Left ventricle myocardium superior (tissue), 1 donor: ENCODE results near the gene OR1L8. TPM values are rescaled to one million over a fixed set of nuclear protein-coding genes. Genes with fewer than 3 reads are reported as not detected.
"Not testable (repeated sequence)": the region's sequence is repeated elsewhere in the genome, so short reads cannot be mapped to it uniquely, and the experiment has no call there.

Experiments used
- ATAC-seq: fragments of 200-7000 bp; cut with Tn5 transposase; one replicate; pipeline ENCODE4 v1.9.1; 2020; ENCODE audit warnings: mild to moderate bottlenecking, moderate library complexity
- DNase-seq: peaks from one replicate; pipeline ENCODE4 v3.0.0-alpha.2; 2020
- intact Hi-C: fragments of 100-400 bp; cut with micrococcal nuclease; formaldehyde crosslinking; loops from one replicate; pipeline ENCODE4 v1.11.0; 2022
- long read RNA-seq: library from polyadenylated mRNA; unstranded; transcript quantifications from one replicate; pipeline ENCODE4 v2.0.0, GENCODE V29; 2021
- total RNA-seq: library from RNA; stranded (reverse); fragmentation: NEBNext Ultra II Directional; extraction: Animal tissue kit (Norgen Biotek cat#: 25700); gene quantifications from one replicate; pipeline ENCODE4 v1.2.1, GENCODE V29; 2021
- donor health status: DM: no; HTN: yes; CAD: no; lungs with severe emphysema.

The OR1L8 gene, protein sequence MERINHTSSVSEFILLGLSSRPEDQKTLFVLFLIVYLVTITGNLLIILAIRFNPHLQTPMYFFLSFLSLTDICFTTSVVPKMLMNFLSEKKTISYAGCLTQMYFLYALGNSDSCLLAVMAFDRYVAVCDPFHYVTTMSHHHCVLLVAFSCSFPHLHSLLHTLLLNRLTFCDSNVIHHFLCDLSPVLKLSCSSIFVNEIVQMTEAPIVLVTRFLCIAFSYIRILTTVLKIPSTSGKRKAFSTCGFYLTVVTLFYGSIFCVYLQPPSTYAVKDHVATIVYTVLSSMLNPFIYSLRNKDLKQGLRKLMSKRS
- not detected for total RNA-seq
- long read RNA-seq, result 0 reads

DNA sequence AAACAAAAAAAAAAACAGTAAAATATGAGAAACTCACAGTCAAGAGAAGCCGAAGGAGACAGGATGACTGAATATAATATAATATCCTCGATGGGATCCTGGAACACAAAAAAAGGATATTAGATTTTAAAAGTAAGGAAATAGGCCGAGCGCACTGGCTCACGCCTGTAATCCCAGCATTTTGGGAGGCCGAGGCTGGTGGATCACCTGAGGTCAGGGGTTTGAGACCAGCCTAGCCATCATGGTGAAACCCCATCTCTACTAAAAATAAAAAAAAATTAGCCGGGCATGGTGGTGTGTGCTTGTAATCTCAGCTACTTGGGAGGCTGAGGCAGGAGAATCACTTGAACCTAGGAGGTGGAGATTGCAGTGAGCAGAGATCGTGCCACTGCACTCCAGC, at the start of gene OR1L8:
Gene OR1L8 (minus strand): TSS at position 101 of the 400 bp plus-strand sequence. CDS start 14,907 bp downstream, outside the sequence.
- DNase-seq, ATAC-seq, intact Hi-C loops: not testable (repeated sequence)

DNA sequence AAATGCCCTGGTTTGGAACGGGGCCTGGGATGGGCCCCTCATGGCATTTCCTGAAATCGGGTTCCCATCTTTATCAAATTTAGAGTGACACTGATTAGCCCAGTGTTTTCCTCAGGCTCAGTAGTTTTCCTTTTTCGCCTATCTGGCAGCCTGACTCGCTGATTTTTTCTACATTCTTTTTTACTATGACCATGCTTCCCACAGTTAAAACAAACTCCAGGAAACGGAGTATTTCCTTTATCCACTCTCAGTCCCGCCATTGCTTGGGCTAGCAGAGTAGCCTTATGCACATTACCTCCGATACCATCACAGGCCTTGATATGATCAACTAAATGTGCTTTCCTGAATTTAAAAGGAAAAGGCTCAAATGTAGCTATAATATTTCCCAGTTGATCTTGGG, 36.8 kb upstream of the OR1L8 start:
- DNase-seq, result no peak
- no peak for ATAC-seq
- intact Hi-C loops, result no loop called here

DNA sequence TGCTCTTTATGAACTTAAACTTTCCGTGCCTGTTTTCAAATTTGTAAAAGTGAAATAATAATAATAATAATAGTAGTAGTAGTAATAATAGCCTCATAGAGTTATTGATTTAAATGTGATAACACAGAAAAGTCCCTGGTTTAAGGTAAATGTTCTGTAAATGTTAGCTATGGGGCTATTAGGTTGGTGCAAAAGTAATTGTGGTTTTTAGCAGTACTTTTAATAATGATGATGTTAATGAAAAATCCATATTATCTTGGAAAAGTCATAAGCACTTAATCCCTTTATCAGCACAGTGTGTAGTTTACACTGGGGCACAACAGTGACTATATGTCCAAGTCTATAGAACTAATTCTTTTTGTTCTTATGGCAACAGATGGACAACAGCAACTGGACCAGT, 31.2 kb upstream of the OR1L8 start, which contains the start of gene OR1Q1:
Gene OR1Q1 (plus strand): TSS at position 377 of the 400 bp plus-strand sequence. CDS start 0 bp downstream, at position 377.
- intact Hi-C loops, result no loop called here
- no peak for DNase-seq
- ATAC-seq, result no peak

DNA sequence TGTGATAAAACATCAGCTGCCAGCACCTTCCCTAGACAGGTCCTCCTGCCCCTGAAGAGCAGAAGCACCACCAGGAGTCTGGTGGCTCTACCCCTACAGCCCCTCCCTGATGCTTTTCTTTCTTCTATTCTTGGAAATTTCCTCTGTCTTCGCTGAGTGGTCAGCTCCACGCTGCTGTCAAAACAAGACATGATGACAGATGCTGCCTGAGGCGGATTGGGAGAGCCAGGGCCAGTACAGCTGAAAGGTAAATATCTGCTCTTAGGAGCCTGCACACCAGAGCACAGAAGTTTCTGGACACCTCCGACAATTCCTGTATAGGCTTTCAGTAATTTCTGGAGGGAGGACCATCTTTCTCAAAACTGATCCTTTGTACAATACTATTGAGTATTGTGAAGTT, 26.6 kb upstream of the OR1L8 start:
- DNase-seq (no peak), ATAC-seq (no peak)
- intact Hi-C loops, result no loop called here

DNA sequence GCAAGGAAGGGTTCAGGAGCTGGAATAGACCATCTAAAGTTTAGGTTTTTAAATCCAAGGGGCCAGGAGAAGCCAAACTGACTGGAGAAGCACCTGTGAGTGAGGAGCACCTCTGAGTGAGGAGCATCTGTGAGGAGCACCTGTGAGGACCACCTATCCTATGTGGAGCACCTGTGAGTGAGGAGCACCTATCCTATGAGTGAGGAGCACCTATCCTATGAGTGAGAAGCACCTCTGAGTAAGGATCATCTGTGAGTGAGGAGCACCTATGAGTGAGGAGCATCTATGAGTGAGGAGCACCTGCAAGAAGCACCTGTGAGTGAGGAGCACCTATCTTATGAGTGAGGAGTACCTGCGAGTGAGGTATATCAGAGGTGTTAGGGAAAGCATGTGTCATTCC, 23.4 kb upstream of the OR1L8 start:
- DNase-seq (no peak), ATAC-seq (no peak)
- intact Hi-C loops, result no loop called here

DNA sequence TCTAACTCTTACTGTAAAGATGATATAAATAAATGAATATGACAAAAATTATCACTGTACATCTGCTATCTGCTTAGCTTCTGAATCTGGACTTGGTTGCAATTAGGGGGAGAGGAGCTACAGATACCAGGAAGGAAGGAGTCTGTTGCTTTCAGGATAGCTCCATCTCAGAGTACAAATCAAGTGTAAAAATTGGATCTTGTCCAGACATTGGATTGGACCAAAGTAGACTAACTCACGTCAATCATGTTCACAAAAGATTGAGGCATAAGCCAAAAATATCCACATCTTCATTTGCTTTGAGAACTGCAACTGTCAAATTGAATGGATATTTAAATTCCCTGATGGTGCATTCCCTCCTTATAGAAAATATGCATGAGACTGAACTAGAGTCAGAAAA, 22.5 kb upstream of the OR1L8 start:
- intact Hi-C loops, result no loop called here
- DNase-seq, result no peak
- no peak for ATAC-seq

DNA sequence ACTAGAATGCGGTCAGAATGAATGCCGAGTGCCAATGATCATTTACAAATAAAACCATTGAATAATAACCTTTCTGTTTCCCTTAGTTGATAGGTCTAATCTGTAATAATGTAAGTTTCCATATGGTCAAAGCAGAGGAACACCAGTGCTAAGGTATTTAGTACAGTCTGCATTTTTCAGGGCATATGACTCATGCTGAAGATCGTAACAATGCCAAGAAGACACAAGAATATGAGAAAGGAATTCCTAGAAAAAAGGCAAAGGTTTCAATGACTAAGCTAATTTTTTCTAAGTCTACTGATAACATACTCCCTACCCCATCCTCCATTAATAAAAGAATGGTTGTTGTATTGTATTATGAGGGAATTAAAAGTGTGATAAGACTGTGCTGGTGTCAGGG, 2.8 kb downstream of the OR1L8 start:
- ATAC-seq (no peak), DNase-seq (no peak)
- intact Hi-C loops, result no loop called here

DNA sequence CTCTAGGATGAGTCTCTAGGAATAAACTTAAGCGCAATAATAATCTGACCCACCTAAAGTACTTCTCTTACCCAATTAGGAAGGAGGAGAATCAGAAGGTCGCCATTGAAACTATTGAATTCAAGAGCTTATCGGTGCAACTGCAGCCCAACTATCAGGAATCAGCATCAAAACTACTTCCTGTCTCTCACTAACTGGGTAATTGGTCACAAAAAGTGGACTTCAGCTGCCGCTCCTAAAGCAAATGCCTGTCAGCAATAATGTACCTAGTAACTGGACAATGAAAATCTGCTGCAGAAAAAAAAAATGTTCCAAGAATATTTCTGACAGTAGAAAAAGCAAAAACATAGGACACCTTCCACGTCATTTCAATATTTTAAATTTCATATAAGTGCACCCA, 3.3 kb downstream of the OR1L8 start:
- ATAC-seq (no peak), DNase-seq (no peak)
- intact Hi-C loops, result no loop called here

DNA sequence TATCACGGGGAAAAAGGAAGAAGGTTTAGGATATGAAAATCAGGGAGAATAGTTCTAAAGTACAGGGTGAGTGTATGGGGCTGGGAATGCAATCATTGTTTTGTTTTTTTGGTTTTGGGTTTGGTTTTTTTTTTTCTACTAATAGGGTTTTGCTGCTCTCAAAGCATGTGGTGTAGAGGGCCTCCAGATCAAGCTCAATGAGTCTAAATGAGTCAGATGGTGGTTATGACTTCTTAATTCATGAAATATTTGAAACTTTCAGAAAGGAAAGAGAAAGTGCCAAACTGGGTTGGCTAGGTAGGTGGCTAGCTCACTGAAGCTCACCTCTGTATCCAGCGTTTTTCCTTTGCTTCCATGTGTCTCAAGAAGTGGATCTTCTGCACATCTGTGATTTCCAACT, 10.7 kb downstream of the OR1L8 start:
- no peak for ATAC-seq
- intact Hi-C loops, result no loop called here

DNA sequence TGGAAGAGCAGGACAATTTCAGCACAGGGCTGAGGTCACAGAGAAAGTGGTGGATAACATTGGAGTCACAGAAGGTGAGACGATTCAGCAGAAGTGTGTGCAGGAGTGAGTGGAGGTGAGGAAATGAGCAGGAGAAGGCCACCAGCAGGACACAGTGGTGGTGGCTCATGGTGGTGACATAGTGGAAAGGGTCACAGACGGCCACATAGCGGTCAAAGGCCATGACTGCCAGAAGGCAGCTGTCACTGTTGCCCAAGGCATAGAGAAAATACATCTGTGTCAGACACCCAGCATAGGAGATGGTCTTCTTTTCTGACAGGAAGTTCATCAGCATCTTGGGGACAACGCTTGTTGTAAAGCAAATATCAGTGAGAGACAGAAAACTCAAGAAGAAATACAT, 15.3 kb downstream of the OR1L8 start:
- intact Hi-C loops, result no loop called here
- ATAC-seq, result no peak
- no peak for DNase-seq

More for the DNA sequence above, 10.7 kb downstream of the OR1L8 start:
- DNase-seq, result no peak

DNA sequence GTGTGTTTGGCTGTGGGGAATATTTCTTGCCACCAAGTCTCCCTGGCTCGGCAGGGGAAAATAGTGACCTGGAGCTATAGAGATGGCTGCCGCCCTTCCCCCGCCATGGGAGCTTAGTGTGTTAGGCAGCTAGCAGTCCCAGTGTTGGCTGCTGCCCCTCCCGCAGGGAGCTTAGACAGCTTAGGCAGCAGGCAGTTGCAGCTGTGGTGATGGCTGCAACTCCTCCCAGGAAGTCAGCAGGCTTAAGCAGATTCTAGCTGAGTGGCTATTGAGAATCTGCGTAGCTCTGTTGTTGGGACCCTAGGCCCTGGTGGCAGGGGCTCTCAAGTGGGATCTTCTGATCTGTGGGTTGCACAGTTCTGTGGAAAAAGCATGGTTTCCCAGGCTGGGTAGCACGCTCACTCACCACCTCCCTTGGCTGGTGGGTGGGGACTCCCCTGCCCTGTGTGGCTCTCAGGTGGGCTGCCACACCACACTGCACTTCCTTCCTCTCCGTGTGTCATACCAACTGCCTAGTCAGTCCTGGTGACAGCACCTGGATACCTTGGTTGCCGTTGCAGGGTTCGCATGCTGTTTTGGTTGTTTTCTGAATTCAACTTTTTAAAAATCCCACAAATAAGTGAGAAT, 20.9 kb downstream of the OR1L8 start:
- DNase-seq (no peak), ATAC-seq (no peak)
- intact Hi-C loops, result no loop called here

DNA sequence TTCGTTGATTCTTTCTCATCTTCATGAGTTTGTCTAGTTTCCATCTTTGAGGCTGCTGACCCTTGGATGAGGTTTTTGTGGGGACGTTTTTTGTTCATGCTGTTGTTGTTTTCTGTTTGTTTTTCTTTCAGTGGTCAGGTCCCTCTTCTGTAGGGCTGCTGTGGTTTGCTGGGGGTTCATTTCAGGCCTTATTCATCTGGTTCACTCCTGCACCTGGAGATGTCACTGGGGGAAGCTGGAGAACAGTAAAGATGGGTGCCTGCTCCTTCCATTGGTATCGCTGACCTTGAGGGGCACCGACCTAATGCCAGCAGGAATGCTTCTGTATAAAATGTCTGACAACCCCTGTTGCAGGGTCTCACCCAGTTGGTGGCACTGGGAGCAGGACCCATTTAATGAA, 21.7 kb downstream of the OR1L8 start:
- DNase-seq (no peak), ATAC-seq (no peak)
- intact Hi-C loops, result no loop called here

DNA sequence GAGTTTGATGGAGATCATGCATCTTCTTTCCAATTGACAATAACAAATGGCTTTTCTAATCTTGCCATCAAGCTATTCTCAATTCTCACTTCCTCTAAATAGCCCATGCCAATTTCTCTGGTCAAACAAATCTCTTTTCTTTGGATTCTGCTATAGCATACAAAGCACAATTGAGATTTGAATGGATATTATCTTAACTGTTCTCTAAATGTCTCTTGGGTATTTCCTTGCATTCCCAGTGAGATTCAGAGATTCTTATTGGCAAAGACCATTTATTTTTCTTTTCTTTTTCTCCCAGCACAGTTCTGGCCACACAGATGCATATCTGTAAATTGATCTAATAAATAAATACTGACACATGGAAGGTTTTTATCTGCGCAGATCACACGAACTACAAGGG, 30.4 kb downstream of the OR1L8 start, which contains the start of gene OR1N2:
Gene OR1N2 (plus strand): TSS at position 301 of the 400 bp plus-strand sequence. CDS start 100 bp downstream, outside the sequence.
- intact Hi-C loops, result no loop called here
- DNase-seq (no peak), ATAC-seq (no peak)

DNA sequence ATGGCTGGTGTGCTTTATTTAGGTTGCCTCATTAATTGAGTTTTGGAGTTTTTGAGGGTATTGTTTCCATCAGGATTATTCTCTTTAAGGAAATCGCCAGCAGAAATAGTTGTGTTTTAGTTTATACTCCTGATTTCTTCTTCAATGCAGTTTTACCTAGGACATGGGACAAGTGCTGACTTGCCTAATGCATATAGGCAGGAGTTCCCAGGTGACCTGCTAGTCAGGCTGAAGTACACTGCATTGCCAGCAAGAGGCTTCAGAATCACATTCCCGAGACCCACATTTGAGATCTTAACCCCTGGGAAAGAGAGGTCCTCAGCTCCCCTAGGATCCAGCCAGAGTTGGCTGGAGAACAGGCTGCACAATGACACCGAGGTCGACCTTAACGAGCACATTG, 31.8 kb downstream of the OR1L8 start:
- ATAC-seq, result no peak
- intact Hi-C loops, result no loop called here
- DNase-seq, result no peak

DNA sequence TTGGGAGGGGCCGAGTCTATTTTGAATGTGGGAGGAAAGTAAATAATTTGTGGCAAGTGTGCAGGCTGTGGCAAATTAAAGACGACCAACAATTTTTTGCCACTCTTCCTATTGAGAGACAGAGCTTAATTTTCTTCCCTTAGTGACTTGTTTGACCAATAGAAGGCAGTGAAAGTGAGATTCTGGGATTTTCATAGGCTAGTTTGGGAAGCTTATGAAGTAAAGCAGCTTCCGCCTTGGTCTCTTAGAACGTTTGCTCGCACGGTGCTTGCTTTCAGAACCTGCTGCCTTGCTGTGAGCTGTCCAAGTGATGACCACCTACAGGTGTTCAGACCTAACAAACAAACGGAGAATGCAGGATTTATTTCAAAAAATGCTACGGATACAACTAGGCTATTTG, 37.0 kb downstream of the OR1L8 start:
- DNase-seq (no peak), ATAC-seq (no peak)

DNA sequence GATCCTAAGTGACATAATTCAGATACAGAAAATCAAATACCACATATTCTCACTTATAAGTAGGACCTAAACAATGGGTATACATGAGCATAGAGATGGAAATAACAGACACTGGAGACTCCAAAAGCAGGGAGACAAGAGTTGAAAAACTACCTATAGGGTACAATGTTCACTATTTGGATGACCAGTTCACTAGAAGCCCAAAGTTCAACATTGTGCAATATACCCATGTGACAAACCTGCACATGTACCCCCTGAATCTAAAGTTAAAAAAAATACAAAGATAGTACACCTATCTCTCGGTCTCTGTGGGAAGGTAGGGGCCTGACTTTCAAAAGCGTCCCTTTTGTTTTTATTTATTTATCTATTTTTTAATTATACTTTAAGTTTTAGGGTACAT, 44.4 kb downstream of the OR1L8 start:
- no peak for DNase-seq
- intact Hi-C loops, result no loop called here
- no peak for ATAC-seq

More for the DNA sequence above, 37.0 kb downstream of the OR1L8 start:
- intact Hi-C loops, result no loop called here

DNA sequence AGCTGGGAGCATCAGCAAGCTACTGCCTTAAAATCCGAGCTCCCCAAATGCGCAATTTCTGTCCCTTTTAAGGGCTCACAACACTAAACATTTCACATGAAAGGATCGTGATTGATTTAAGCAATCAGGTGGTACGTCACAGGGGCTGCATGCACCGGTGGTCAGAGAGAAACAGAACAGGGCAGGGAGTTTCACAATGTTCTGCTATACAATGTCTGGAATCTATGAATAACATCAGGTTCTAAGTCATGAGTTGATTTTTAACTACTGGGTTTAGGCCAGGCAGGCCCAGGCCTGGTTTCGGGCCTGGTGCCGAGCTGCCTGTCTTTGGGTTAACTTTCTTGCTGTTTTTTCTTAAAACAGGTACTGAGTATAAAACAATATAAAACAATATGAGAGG, 46.1 kb downstream of the OR1L8 start:
- intact Hi-C loops, DNase-seq, ATAC-seq: not testable (repeated sequence)

DNA sequence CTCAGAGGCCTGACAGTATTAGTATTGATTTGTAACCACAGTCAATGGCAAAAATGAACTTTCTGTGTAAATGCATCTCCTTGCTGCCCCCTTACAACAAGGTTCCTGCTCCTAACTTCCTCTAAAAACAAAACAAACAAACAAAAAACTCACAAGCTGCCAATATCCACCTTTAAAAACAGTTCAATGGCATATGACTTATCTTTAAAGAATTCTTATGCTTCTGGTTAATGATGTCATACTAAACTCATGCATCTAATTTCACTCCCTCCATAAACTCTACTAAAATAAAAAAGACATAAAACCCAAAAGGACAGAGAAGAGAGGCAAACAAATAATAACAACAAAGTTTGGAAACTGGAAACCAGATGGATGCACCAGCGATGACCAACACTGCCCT, 47.0 kb downstream of the OR1L8 start:
- DNase-seq (no peak), ATAC-seq (no peak)
- intact Hi-C loops, result no loop called here

DNA sequence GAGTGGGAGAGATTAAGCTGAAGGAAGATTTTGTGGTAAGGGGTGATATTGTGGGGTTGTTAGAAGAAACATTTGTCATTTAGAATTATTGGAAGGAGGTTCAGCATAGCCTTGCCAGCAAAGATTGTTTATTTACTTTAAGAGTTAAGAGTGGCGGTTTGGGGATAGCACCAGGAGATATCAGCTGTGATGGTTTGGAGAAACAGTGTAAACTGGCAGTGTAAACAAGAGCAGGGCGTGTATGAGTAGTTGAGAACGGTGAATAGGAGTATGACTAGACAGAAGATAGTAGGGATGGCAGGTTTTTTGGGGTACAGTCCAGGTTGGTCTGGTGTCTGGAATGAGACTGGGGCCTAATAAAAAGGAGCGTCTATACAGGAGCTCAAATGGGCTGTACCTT, 52.0 kb downstream of the OR1L8 start:
- intact Hi-C loops, DNase-seq, ATAC-seq: not testable (repeated sequence)

DNA sequence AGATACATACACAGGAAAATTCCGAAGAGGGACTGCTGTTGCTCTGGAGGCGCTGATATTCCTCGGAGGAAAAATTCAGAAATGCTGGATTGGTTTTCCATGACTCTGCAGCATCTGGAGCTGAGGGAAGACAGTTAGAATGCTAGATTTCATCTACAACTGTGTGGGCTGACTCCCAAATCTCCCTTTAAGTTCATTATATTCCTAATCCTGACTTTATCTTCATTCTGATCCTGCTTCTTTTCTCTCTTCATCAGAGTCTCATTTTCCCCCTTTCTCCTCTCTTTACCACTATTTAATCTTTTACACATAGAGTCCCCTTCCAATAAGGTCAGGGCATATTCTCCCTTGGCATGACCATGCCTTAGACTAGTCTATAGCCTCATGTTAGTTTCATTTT, 56.0 kb downstream of the OR1L8 start, which contains the start of gene OR1N1:
Gene OR1N1 (minus strand): TSS at position 101 of the 400 bp plus-strand sequence. CDS start 0 bp downstream, at position 101.
- intact Hi-C loops, result no loop called here
- DNase-seq, result no peak
- ATAC-seq, result no peak

DNA sequence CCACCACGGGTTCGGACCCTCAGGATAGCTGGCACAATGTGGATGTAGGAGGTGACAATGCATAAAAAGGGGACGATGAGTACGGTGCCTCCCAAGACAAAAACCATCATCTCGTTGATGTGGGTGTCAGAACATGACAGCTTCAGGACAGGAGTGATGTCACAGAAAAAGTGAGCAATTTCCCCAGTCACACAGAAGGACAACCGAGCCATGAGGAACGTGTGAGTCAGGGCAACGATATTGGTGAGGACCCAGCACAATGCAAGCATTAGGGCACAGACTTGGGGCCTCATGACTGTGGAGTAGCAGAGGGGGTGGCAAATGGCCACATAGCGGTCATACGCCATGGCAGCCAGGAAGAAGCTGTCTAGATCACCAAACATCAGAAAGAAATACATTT, 56.6 kb downstream of the OR1L8 start:
- intact Hi-C loops, result no loop called here
- no peak for DNase-seq
- ATAC-seq, result no peak
